GM19438 (cell line): ENCODE results near the gene CGRRF1.

ENCODE experiments used
- ATAC-seq: cut with Tn5 transposase; IDR thresholded peaks from one replicate; pipeline ENCODE4 v1.9.1; 2021; ENCODE audit warnings: low read depth; ENCODE audit not compliant: unreplicated experiment

Gene CGRRF1

GRCh38 chr14:54509546-54510501 lies at the start of gene CGRRF1:
Gene CGRRF1, plus strand, starts transcription at chr14:54509906. Its CDS starts 54 bp downstream, at chr14:54509960.
- peak; percentile 96 for ATAC-seq

- no peak for ATAC-seq
Measured at GRCh38 chr14:54462048-54462447, 47.7 kb upstream of the CGRRF1 start.

- ATAC-seq = no peak
Measured at GRCh38 chr14:54465654-54466053, 44.1 kb upstream of the CGRRF1 start.

GRCh38 chr14:54467280-54467679 lies 42.4 kb upstream of the CGRRF1 start:
- no peak for ATAC-seq

GRCh38 chr14:54470701-54471100 lies 39.0 kb upstream of the CGRRF1 start:
- ATAC-seq = no peak

GRCh38 chr14:54471641-54472040 lies 38.1 kb upstream of the CGRRF1 start:
- ATAC-seq = no peak

GRCh38 chr14:54472315-54472714 lies 37.4 kb upstream of the CGRRF1 start:
- ATAC-seq = no peak

- no peak for ATAC-seq
Measured at GRCh38 chr14:54474232-54474793, 35.4 kb upstream of the CGRRF1 start.

- no peak for ATAC-seq
Measured at GRCh38 chr14:54475187-54475899, 34.4 kb upstream of the CGRRF1 start.

- no peak for ATAC-seq
Measured at GRCh38 chr14:54475911-54476310, 33.8 kb upstream of the CGRRF1 start.

GRCh38 chr14:54478636-54479215 lies 31.0 kb upstream of the CGRRF1 start:
- no peak for ATAC-seq

- ATAC-seq = no peak
Measured at GRCh38 chr14:54480830-54481562, 28.7 kb upstream of the CGRRF1 start.

GRCh38 chr14:54481695-54482094 lies 28.0 kb upstream of the CGRRF1 start:
- ATAC-seq = no peak

- no peak for ATAC-seq
Measured at GRCh38 chr14:54483073-54483745, 26.5 kb upstream of the CGRRF1 start.

GRCh38 chr14:54483846-54484245 lies 25.9 kb upstream of the CGRRF1 start:
- ATAC-seq = no peak

- no peak for ATAC-seq
Measured at GRCh38 chr14:54486685-54487084, 23.0 kb upstream of the CGRRF1 start.

- ATAC-seq = no peak
Measured at GRCh38 chr14:54487771-54488170, 21.9 kb upstream of the CGRRF1 start.

- peak; percentile 22 for ATAC-seq
Measured at GRCh38 chr14:54488318-54488645, 21.4 kb upstream of the CGRRF1 start.

GRCh38 chr14:54488646-54489317 lies 20.9 kb upstream of the CGRRF1 start, which contains the start of gene GMFB:
Gene GMFB, minus strand, starts transcription at chr14:54488980. Its CDS starts 53 bp downstream, at chr14:54488927.
- peak; percentile 82 for ATAC-seq
